CD14-positive monocyte (primary cell): ENCODE data around the gene KIAA1755. TPM values are rescaled to one million over a fixed set of nuclear protein-coding genes. Genes with fewer than 3 reads are reported as not detected.
A peak's percentile ranks its signal among the peaks of the same experiment; 100 is the strongest.

Source experiments
- DNase-seq, 3 donors: peaks; one replicate each; pipeline ENCODE4 v3.0.0-alpha.2; 2011 to 2022
- H2AFZ ChIP-seq: 2 replicates; pipeline ENCODE4 v1.6.0; 2012; ENCODE audit warnings: mild to moderate bottlenecking, low read depth, low read length, inconsistent platforms; ENCODE audit not compliant: insufficient read depth, poor library complexity, severe bottlenecking
- H3K27ac ChIP-seq, 2 donors: 1 replicate in 1 of 2; 2 replicates in 1 of 2; pipeline ENCODE4 v1.5.1; 2012 to 2013; ENCODE audit warnings: low read length in 2 of 2, control low read depth in 1 of 2, inconsistent platforms in 1 of 2, low read depth in 1 of 2, mild to moderate bottlenecking in 1 of 2
- H3K27me3 ChIP-seq, 2 donors: one replicate each; pipeline versions ENCODE4 v1.6.0 to v1.6.1; 2011 to 2013; ENCODE audit warnings: low read length in 2 of 2; ENCODE audit not compliant: control insufficient read depth in 2 of 2, insufficient read depth in 2 of 2
- H3K36me3 ChIP-seq, 2 donors: replicated peaks in 1 of 2; 1 replicate in 1 of 2; 2 replicates in 1 of 2; pipeline versions ENCODE4 v1.5.1 to v1.6.1; 2012 to 2013; ENCODE audit warnings: low read length in 2 of 2, control low read depth in 1 of 2, inconsistent platforms in 1 of 2, mild to moderate bottlenecking in 1 of 2; ENCODE audit not compliant: insufficient read depth in 2 of 2, control insufficient read depth in 1 of 2
- H3K4me1 ChIP-seq, 2 donors: 1 replicate in 1 of 2; 2 replicates in 1 of 2; pipeline versions ENCODE4 v1.5.1 to v1.6.1; 2012 to 2013; ENCODE audit warnings: low read length in 2 of 2, control low read depth in 1 of 2, inconsistent platforms in 1 of 2, mild to moderate bottlenecking in 1 of 2, moderate library complexity in 1 of 2; ENCODE audit not compliant: insufficient read depth in 2 of 2, control insufficient read depth in 1 of 2
- H3K4me2 ChIP-seq: replicated peaks from 2 replicates; pipeline ENCODE3; 2012; ENCODE audit warnings: low read length, moderate library complexity, mild to moderate bottlenecking; ENCODE audit not compliant: poor library complexity, severe bottlenecking; ENCODE audit errors: extremely low read depth
- H3K4me3 ChIP-seq, 3 experiments: fragments of 200-600 bp in 1 of 3; sonication (generic) in 1 of 3; replicated peaks in 1 of 3; 1 replicate in 2 of 3; 2 replicates in 1 of 3; pipeline ENCODE4 v1.5.1; 2011 to 2013; ENCODE audit warnings: low read length in 3 of 3, mild to moderate bottlenecking in 3 of 3, control low read depth in 2 of 3, low read depth in 2 of 3, inconsistent platforms in 1 of 3, moderate library complexity in 1 of 3
- H3K79me2 ChIP-seq: 2 replicates; pipeline ENCODE4 v1.6.0; 2012; ENCODE audit warnings: mild to moderate bottlenecking, control low read depth, inconsistent platforms, low read length, moderate library complexity; ENCODE audit not compliant: insufficient read depth
- H3K9ac ChIP-seq: 2 replicates; pipeline ENCODE4 v1.6.0; 2017; ENCODE audit warnings: low read length, mild to moderate bottlenecking; ENCODE audit not compliant: insufficient read depth, poor library complexity, severe bottlenecking
- H3K9me3 ChIP-seq, 2 donors: replicated peaks in 1 of 2; 1 replicate in 1 of 2; 2 replicates in 1 of 2; pipeline versions ENCODE4 v1.5.1 to v1.6.1; 2012 to 2013; ENCODE audit warnings: low read length in 2 of 2, control low read depth in 1 of 2; ENCODE audit not compliant: control insufficient read depth in 1 of 2, insufficient read depth in 1 of 2
- H4K20me1 ChIP-seq: 2 replicates; pipeline ENCODE4 v1.6.0; 2012; ENCODE audit warnings: mild to moderate bottlenecking, low read length, control low read depth, moderate library complexity; ENCODE audit not compliant: insufficient read depth
- H3K27ac Mint-ChIP-seq, 7 donors: one replicate each; pipeline ENCODE4 v1.8.0; 2020; ENCODE audit warnings: mild to moderate bottlenecking in 7 of 7, mixed read lengths in 7 of 7, moderate library complexity in 6 of 7, inconsistent platforms in 2 of 7
- H3K27me3 Mint-ChIP-seq, 3 donors: one replicate each; pipeline ENCODE4 v1.8.0; 2021 to 2022; ENCODE audit warnings: low read depth in 3 of 3, mild to moderate bottlenecking in 3 of 3, mixed read lengths in 3 of 3, moderate library complexity in 3 of 3, inconsistent platforms in 1 of 3
- H3K36me3 Mint-ChIP-seq, 2 donors: one replicate each; pipeline ENCODE4 v1.8.0; 2020; ENCODE audit warnings: mixed read lengths in 2 of 2, inconsistent platforms in 1 of 2, mild to moderate bottlenecking in 1 of 2
- H3K4me1 Mint-ChIP-seq: one replicate; pipeline ENCODE4 v1.8.0; 2020; ENCODE audit warnings: mild to moderate bottlenecking, mixed read lengths
- H3K4me3 Mint-ChIP-seq, 2 donors: one replicate each; pipeline ENCODE4 v1.8.0; 2020; ENCODE audit warnings: mild to moderate bottlenecking in 2 of 2, mixed read lengths in 2 of 2, moderate library complexity in 1 of 2
- H3K9me3 Mint-ChIP-seq, 7 donors: one replicate each; pipeline ENCODE4 v1.8.0; 2020 to 2022; ENCODE audit warnings: mixed read lengths in 7 of 7, mild to moderate bottlenecking in 6 of 7, moderate library complexity in 6 of 7, inconsistent platforms in 2 of 7
- WGBS: methylation state at CpG from one replicate; pipeline ENCODE4 v1.1.5; 2013; ENCODE audit warnings: missing lambda C conversion rate; ENCODE audit not compliant: insufficient coverage; 5-methylcytosine and 5-hydroxymethylcytosine counted together
- intact Hi-C, 2 donors: fragments of 100-400 bp; cut with micrococcal nuclease; formaldehyde crosslinking; loops; one replicate each; pipeline versions ENCODE4 v1.15.0 to v1.15.1; 2023
- polyA plus RNA-seq, 3 donors: library from polyadenylated mRNA; depleted of rRNA in 1 of 3; unstranded in 2 of 3; stranded (reverse) in 1 of 3; fragments of 300-500 nt in 2 of 3; fragments of >200 nt in 1 of 3; fragmentation: Illumina TruSeq in 2 of 3; gene quantifications; 1 replicate in 2 of 3; 2 replicates in 1 of 3; pipeline ENCODE4 v1.2.3, GENCODE V29; 2012 to 2021
- TF ChIP-seq, protein P1 (sequence below): fragments of 200-600 bp; IDR thresholded peaks from one replicate; pipeline ENCODE4 v1.8.0; 2022; ENCODE audit warnings: antibody characterized with exemption, mild to moderate bottlenecking

Gene KIAA1755
- polyA plus RNA-seq, 3 donors = not detected

GRCh38 chr20:38162149-38162548 lies 98.4 kb downstream of the KIAA1755 start:
- Mint-ChIP-seq H3K36me3 (peaks cover 0 to 5% of the 10 kb centered on the region in 2 donors), H3K4me1 (peaks cover 22% of the 10 kb centered on the region), H3K27ac (no peak overlapping the region), H3K27me3 (peaks cover 4 to 8% (median 5%) of the 10 kb centered on the region in 3 donors), H3K9me3 (no peaks in the 10 kb centered on the region), H3K4me3 (no peak overlapping the region)
- Histone ChIP-seq H3K4me1 (peaks cover 14 to 22% of the 10 kb centered on the region in 2 donors), H3K27me3 (no peaks in the 10 kb centered on the region), H4K20me1 (no peaks in the 10 kb centered on the region), H3K9ac (no peak overlapping the region), H3K4me2 (no peak overlapping the region), H3K4me3 (no peak overlapping the region), H3K9me3 (no peaks in the 10 kb centered on the region), H3K27ac (no peak overlapping the region), H2AFZ (no peak overlapping the region), H3K79me2 (no peaks in the 10 kb centered on the region), H3K36me3 (no peaks in the 10 kb centered on the region)
- no CpG with 5 or more reads among the region's 2 CpGs for WGBS
- intact Hi-C loops = no loop called here
- TF ChIP-seq, protein P1, sequence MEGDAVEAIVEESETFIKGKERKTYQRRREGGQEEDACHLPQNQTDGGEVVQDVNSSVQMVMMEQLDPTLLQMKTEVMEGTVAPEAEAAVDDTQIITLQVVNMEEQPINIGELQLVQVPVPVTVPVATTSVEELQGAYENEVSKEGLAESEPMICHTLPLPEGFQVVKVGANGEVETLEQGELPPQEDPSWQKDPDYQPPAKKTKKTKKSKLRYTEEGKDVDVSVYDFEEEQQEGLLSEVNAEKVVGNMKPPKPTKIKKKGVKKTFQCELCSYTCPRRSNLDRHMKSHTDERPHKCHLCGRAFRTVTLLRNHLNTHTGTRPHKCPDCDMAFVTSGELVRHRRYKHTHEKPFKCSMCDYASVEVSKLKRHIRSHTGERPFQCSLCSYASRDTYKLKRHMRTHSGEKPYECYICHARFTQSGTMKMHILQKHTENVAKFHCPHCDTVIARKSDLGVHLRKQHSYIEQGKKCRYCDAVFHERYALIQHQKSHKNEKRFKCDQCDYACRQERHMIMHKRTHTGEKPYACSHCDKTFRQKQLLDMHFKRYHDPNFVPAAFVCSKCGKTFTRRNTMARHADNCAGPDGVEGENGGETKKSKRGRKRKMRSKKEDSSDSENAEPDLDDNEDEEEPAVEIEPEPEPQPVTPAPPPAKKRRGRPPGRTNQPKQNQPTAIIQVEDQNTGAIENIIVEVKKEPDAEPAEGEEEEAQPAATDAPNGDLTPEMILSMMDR = no peak
- DNase-seq = no peak

DNA sequence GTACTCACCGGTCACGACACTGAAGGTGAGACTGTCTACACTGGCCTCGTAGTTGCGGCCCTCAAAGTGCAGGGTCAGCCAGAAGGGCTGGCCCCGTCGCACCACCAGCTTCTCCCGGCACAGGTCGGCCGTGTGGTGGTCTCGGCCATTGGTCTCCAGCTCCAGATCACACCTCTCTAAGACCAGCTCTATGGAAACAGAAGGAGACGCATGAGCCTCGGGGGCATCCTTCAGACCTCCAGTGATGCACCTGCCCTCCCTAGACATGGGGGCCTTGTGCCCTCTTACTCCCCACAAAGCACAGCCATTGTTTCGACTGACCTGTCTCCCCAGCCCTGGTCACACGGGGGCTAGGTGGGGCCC lies 99.1 kb downstream of the KIAA1755 start:
- peaks cover 0 to 7% of the 10 kb centered on the region in 2 donors for H3K36me3 Mint-ChIP-seq
- intact Hi-C loops = no loop called here
- H3K9me3 Mint-ChIP-seq = no peaks in the 10 kb centered on the region
- Histone ChIP-seq H3K4me1 (peaks cover 9 to 14% of the 10 kb centered on the region in 2 donors), H3K4me2 (no peak overlapping the region), H4K20me1 (no peaks in the 10 kb centered on the region), H3K9me3 (no peaks in the 10 kb centered on the region), H3K36me3 (no peaks in the 10 kb centered on the region), H3K4me3 (no peak overlapping the region), H3K79me2 (no peaks in the 10 kb centered on the region), H3K9ac (no peak overlapping the region), H3K27ac (no peak overlapping the region), H3K27me3 (no peaks in the 10 kb centered on the region), H2AFZ (no peak overlapping the region)
- peak overlapping the region in 2 of 7 donors; percentile 23 to 50 for H3K27ac Mint-ChIP-seq
- H3K4me1 Mint-ChIP-seq = peaks cover 15% of the 10 kb centered on the region
- DNase-seq = no peak
- WGBS = 97% methylated on average over 8 of the region's 14 CpGs
- peaks cover 4 to 10% (median 5%) of the 10 kb centered on the region in 3 donors for H3K27me3 Mint-ChIP-seq
- TF ChIP-seq, protein P1 = no peak
- no peak overlapping the region for H3K4me3 Mint-ChIP-seq

Other genes starting within 250 kb of the KIAA1755 start
- 1 to 10 TPM; 6.4 to 9.1 (median 8.8) TPM for gene TTI1, start 227.3 kb downstream of the KIAA1755 start, polyA plus RNA-seq
- 10 to 100 TPM in 1 of 3 donors, 1 to 10 TPM in 2; 3.6 to 12.3 (median 4.7) TPM for gene RPRD1B, start 227.0 kb downstream of the KIAA1755 start, polyA plus RNA-seq
- gene TGM2, start 95.5 kb downstream of the KIAA1755 start, polyA plus RNA-seq = 1 to 10 TPM in 2 of 3 donors, under 1 TPM in 1; 0.47 to 1.7 (median 1.6) TPM
- 1 to 10 TPM; 8.2 to 9.0 (median 8.7) TPM for gene BPI, start 43.4 kb upstream of the KIAA1755 start, polyA plus RNA-seq
- gene LBP, start 85.7 kb upstream of the KIAA1755 start, polyA plus RNA-seq = not detected
- 10 to 100 TPM; 10.1 to 32.4 (median 29.2) TPM for gene SNHG17, start 174.6 kb upstream of the KIAA1755 start, polyA plus RNA-seq
- 10 to 100 TPM in 1 of 3 donors, 1 to 10 TPM in 2; 4.7 to 15.5 (median 6.1) TPM for gene RALGAPB, start 212.1 kb upstream of the KIAA1755 start, polyA plus RNA-seq